Measurements from ENCODE around the gene RHBDL3. TPM values are rescaled to one million over a fixed set of nuclear protein-coding genes. Genes with fewer than 3 reads are reported as not detected.
"Not testable (repeated sequence)": the region's sequence is repeated elsewhere in the genome, so short reads cannot be mapped to it uniquely, and the experiment has no call there.

Gene RHBDL3, protein sequence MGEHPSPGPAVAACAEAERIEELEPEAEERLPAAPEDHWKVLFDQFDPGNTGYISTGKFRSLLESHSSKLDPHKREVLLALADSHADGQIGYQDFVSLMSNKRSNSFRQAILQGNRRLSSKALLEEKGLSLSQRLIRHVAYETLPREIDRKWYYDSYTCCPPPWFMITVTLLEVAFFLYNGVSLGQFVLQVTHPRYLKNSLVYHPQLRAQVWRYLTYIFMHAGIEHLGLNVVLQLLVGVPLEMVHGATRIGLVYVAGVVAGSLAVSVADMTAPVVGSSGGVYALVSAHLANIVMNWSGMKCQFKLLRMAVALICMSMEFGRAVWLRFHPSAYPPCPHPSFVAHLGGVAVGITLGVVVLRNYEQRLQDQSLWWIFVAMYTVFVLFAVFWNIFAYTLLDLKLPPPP
- polyA plus RNA-seq (2014; cell fraction: cytosol; rRNA removed) = 1.3 and 2.5 TPM in 2 replicates
- 1.6 and 2.1 TPM in 2 replicates for polyA plus RNA-seq (2014; cell fraction: nucleus; rRNA removed)

DNA sequence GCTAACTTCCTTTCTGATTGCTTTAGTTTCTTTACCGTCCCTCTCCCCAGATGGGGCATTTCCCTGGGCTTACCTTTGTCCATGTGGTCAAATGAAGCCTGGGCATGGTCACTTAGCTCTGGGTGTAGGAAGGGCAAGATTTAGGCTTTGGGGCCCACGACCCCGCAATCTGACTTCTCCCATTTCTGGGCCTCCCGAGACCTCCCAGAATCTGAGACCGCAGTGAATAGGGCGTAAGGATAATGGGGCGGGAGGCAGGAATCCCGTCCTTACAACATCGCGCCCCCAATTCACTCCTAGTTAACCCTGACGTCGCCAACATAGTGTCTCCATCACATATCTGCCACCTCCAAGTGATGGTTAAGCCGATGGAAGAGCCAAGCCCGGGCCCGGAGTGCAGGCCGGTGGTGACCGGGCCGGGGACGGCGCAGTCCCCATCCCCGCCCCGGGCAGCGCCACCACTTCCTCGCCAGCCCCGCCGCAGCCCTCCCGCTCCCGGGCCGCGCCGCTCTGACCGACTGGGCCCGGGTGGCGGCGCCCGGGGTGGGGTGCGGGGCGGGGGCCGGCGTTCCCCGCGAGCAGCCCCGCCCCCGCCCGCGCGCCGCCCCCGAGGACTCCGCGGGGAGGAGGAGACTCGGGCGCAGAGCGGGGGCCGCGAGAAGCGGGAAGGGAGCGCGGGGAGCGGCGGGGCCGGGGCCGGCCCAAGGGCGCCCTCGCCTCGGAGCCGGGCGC, at the start of gene RHBDL3:
Gene RHBDL3, plus strand, starts transcription at position 641 of the 732 bp plus-strand sequence. CDS start 358 bp downstream, outside the sequence.
- no peak for DNase-seq (ENCODE audit: low spot score)

DNA sequence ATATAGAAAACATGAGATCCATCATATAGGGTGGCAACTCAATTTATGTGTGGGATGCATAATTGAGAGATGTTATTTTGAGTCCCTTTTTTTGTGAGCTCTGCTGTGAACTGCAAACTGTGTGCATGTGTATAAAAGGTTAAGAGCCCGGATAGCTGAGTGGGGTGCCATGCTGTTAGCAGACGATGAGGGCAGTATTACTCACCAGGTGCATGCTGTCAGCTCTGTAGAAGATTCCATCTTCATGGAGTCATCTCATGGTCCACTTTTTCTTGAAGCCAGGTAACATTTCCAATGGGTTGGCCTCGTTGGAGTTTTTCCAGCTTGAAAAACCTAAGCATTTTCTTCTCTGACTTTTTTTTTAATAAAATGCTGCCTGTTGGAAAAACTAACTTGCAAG, 43.0 kb upstream of the RHBDL3 start:
- DNase-seq (ENCODE audit: low spot score) = no peak

DNA sequence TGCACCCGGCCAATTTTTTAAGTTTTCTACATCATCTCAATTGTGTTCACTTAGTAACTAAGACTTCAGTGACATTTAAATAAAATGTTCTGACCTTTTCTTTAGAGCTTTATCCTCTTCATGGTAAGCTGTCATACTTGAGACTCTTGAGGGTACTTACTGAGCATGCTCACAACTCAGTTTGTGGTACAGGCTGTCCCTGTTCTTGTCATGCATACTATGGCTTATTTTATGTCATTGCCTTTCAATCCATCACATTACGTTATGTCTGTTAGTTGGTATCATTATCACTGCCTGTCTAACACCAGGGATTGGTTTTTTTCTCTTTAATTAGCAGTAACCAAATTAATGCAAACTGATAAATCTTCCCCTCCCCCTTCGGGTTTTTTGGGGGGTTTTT, 41.9 kb upstream of the RHBDL3 start:
- no peak for DNase-seq (ENCODE audit: low spot score)

DNA sequence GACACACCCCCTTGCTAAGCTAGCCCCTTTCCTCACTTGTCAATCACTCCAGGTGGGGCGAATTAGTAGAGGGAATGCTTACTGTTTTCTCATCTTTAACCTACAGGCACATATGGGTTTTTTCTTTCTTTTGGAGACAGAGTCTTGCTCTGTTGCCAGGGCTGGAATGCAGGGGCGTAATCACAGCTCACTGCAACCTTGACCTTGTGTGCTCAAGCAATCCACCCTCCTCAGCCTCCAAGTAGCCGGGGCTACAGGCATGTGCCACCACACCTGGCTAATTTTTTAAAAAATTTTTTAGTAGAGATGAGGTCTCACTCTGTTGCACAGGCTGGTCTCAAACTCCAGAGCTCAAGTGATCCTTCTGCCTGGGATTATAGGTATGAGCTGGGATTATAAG, 38.7 kb upstream of the RHBDL3 start:
- no peak for DNase-seq (ENCODE audit: low spot score)

DNA sequence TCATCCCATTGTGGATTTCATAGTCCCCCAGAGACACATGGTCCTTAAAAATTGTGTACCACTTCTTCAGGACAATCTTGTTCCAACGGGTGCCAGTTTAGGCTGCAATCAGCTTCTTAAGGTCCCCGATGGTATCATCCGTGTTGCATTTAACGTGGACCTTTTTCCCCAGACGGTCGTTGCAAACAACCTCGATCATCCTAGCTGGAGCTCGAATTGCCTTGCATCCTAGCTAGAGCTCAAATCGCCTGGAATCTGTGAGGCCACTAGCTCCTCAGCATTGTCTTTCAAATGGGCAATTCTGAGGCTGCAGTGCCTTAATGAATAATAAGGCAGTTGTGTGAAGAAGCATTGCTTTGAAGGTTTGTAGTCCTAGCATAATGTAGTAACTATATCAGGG, 37.7 kb upstream of the RHBDL3 start:
- no peak for DNase-seq (ENCODE audit: low spot score)

DNA sequence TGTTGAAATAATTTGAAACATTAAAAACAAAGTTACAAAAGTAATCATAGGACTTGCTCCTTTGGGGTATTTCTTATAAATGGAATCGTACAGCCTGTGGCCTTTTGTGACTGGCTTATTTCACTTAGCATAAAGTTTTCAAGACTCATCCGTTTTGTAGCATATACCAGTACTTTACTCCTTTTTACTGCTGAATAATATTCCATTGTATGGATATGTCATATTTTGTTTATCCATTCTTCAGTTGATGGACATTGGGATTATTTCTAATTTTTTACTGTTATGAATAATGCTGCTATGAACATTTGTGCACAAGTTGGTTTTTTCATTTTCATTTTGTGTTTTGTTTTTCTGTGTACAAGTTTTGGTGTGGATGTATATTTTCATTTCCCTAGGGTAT, 30.0 kb upstream of the RHBDL3 start:
- DNase-seq (ENCODE audit: low spot score) = no peak

DNA sequence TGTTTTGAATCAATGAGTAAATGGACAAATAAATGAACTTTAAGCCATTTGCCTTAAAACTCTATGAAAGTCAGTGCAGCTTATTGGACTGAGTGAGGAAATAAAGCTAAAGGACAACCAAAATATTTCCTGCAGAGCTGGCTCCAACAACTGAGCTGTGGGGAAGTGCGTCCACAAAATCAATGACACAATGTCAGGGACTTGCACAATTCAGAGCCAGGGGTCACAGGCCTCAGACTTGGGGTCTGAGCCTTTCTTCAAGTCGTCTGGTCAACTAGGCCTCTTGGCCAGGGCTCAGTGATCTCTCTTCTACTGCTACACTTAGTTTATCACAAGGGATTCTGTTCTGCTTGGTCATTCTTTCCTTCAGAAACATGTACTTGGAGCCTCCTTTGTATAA, 26.2 kb upstream of the RHBDL3 start:
- DNase-seq (ENCODE audit: low spot score) = no peak

DNA sequence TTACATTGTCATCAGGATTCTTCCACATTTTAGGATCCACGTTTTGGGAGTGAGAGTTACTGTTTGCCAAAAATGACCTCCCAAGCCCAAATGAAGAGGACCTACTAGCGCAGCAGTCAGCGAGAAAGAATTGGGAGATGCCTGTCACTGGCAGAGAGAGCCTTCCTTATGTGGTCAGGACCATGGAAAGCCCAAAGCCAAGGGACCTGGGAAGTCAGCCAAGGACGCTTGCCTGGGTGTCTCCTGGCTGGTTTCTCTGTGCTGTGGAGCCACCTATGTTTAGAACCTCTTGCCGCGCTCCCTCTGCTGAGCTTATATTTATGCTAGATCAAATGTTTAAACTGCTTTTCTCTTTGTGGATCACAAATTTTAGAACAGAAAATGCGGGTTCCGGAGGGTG, 24.9 kb upstream of the RHBDL3 start:
- DNase-seq (ENCODE audit: low spot score) = no peak

DNA sequence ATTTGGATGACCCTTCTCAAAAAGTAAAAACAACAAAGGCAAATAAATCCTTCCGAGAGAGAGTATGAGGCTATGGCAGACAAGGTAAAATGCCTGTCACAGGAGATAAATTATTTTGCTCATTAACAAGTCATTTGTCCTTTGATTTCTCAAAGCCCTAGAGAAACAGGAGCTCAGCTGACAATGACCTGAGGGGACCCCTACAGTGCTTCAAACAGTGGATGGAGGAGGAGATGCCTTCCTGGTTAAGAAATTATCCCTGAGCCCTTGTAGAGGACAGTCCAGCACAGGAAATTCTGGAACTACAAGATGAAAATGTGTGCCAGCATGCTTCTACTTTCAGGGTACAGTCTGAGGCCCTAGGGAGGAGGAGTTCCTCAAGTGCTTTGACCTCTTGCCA, 24.0 kb upstream of the RHBDL3 start:
- DNase-seq (ENCODE audit: low spot score) = no peak

DNA sequence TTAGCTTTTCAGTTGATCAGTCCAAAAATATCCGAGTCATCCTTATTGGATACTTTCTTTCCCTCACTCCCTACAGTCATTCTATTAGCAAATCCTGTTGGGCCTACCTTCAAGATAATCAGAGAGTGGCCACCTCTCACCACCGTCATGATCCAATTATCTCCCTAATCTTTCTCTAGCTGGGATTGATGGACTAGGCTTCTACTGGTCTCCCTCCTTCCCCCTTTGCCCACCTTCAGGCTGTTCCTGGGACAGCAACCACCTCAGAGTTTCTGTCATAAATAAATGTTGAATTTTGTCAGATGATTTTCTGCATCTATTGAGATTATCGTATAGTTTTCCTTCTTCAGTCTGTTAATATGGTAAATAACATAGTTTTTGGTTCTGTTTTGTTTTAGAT, 16.2 kb upstream of the RHBDL3 start:
- DNase-seq (ENCODE audit: low spot score) = no peak

DNA sequence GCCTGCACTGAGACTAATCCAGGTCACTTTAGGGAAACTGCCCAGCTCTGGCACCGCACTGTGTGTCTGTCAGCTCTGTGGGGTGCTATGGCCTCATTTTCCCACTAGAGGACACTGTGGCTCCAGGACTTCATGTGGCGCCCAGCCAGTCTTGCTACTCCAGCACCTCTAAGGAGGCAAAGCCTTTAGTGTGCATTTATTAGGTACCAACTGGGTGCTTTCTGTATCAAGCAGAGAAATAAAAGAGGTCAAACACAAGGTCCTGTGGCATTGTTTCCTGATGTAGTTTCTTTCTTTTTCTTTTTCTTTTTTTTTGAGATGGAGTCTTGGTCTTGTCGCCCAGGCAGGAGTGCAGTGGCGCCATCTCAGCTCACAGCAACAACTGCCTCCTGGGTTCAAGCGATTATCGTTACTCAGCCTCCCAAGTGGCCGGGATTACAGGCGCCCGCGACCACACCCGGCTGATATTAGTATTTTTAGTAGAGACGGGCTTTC, 12.5 kb upstream of the RHBDL3 start:
- peak; percentile 83 for DNase-seq (ENCODE audit: low spot score)

DNA sequence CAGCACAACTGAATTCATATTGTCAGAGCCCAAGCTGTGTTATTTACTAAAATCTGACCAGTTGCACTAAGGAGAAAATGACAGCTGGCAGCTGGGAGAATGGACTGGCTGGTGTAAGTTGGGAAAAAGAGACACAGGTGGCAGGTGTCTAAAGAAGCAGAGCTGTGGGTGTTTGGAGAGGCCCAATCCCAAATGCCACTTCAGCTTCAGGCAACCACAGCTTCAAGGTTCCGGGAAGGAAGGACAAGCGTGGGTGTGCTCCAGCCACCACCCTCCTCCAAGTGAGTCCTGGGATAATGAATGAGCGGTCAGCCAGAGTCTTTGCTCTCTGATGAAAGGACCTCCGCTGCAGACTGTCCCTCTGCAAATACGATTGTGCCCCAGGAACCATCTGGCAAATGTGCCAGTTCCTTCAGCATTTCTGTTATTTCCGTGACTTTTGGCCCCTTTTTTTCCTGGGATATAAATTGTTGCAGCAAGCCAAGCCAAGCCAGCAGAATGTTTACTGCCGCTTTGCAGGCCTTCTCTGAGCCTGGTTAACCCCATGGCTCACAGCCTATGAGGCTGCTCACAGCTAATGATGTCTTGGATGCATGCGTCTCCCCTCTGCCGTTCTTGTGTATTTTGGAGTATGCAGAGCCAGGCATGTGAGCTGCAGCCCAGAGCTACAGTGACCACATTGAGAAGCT, 9.5 kb upstream of the RHBDL3 start:
- no peak for DNase-seq (ENCODE audit: low spot score)

DNA sequence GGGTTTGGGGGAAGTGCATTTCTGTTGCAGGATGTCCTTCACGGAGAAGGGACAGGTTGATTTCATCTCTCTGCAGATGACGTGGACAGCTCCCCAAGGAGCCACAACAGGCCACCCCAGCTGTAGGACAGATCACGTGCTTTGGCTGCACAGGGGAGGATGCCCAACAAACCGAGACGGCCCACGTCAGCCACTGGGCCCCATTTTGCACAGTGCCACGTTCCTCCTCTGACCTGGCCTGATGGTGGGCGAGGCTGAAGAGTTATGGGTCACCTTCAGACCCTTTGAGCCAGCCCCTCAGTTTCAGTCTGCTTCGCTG, 9.0 kb upstream of the RHBDL3 start:
- DNase-seq (ENCODE audit: low spot score) = no peak

DNA sequence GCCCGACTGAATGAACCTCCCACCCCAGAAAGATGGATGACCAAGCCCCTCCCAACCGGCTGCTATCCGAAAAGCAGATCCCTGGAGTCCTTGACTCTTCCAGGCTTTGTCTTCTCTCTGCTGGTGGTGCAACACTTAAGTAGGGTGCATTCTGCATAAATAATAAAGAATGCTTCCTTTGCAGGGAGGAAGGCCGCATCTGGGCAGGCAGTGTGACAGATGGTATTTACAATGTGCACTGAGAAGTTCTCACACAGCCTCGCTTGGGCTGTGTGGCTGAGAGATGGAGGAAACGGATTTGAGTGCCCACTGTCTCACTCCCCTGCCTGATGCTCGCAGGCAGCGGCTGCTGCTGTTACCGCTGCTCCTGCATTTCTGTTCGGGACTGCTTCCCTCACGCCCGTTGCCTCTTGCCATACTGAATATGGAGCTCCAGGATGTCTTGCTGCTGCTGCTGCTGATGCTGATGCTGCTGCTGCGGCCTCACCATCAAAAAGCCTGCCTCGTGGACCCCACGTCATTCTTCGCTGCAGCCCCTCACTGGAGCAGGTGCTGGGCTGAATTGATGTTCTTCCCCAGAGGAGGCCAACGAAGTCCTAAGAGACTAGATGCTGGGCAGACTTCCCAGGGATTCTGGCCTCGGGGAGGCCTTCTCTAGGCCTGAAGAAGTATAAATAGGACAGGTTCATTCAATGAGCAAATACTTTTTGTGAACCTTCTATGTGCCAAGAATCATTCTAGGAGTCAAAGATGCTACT, 7.1 kb upstream of the RHBDL3 start:
- DNase-seq (ENCODE audit: low spot score) = peak; percentile 52

DNA sequence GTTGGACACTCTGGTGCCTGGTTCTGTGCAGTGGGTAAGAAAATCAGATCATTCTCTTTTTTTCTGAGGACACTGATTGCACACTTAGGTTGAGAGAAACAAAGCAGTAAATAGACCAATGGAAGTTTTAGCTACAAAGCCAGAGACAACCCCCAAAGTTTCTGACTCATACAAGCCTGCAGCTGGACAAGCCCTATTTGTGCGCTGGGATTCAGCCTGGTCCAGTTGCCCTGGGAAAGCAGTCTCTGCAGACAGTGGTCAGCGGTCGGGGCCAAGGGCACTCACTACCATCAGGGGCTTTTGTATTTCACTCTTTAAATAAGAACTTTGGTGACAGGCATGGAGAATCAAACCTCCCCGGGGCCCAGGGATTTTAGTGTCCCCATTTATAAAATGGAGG, 6.0 kb upstream of the RHBDL3 start:
- DNase-seq (ENCODE audit: low spot score) = no peak

DNA sequence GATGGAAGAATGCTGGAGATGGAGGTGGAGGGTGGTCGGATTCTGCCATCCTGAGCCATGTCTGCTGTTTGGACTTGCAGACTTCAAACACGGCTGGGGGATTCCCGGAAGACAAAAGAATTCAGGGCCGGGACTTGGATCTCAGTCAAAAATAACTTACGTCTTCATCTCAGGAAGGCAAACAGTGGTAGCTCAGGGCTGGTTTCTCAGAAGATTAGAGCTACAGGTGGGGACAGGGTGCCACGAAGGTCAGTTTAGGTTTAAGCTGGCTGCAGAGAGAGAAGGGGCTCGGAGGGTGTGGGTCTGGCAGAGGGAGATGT, 4.3 kb upstream of the RHBDL3 start:
- no peak for DNase-seq (ENCODE audit: low spot score)

DNA sequence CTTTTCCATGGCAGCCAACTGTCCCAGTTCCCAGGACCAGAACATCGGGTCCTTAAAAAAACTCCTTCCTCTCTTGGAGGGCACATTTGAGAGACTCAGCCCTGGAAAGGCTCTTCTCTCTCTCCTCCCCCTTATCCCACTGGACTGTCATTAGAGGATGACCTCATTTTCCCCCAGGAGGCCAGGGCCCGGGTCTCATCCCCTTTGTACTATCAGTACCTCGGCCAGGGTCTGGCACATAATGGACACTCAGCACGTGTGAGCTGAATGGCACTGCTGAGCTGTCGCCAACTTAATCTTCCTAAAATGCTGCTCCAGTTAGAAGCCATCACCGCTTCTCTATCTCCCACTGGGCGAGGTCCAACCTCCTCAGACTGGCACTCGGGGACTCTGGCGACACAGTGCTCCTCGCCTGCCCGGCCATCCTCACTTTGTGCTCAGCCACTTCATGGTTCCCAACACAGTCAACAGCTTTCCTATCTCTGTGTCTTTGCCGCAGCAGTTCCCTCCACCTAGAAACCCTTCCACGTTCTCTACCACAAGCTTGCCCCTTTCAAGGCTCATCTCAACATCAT, 3.6 kb upstream of the RHBDL3 start:
- DNase-seq (ENCODE audit: low spot score) = no peak

DNA sequence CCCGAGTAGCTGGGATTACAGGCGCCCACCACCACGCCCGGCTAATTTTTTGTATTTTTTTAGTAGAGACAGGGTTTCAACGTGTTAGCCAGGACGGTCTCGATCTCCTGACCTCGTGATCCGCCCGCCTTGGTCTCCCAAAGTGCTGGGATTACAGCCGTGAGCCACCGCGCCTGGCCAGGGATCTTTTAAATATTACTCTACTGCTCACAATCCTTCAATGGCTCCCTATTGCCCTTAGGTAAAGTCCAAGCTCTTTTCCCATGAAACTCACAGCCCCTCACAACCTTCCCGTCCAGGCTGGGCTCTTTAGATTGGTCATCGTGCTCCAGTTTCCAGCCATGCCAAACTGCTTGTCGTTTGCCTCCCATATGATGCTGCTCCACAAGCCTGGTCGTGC, 2.1 kb upstream of the RHBDL3 start:
- DNase-seq (ENCODE audit: low spot score) = not testable (repeated sequence)

DNA sequence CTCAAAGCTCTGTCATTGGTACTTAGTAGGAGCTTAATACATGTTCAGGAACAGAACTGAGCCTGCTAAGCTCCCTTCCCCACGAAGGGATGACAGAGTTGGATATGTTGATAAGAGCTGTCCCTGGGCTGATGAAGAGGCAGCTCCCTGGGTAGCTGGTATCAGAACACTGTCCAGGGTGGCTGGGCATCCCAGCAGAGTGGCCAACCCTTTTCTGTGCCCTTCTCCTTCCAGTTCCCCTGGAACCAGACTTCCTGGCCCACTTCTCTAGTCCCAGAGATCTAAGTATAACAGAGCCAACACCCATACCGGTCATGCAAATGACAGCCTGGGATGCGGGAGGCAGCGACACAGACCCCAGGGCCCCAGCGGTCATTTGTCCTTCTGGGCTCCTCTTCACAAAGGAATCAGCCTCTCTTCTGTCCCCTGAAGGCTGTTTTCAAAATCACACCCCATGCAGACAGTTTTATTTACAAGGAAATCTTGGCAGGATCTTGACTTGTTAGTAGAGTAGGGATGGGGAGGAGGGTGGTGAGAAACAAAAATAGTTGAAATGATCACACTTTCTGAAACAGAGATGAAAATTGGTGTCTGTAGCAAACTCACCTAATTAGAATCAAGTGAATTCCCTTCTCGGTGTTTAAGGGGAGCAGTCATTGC, 1.4 kb upstream of the RHBDL3 start:
- no peak for DNase-seq (ENCODE audit: low spot score)

DNA sequence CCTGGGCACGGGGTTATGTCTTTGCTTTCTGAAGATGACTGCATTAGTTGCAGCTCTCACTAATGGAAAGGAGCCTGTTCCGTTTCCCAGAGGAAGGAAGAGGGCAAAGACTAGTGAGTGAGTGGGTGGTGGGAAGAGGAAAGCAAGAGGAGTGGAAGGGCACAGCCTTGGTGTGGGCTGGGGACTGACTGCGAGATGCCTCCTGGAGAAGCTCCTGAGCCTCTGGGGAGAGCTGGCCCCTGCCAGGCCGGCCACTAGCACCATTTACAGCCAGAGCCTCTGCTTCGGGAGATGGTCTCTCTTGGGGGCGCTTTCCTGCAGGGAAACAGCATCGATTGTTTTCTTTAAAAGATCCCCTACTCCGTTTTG, 825 bp upstream of the RHBDL3 start:
- no peak for DNase-seq (ENCODE audit: low spot score)

DNA sequence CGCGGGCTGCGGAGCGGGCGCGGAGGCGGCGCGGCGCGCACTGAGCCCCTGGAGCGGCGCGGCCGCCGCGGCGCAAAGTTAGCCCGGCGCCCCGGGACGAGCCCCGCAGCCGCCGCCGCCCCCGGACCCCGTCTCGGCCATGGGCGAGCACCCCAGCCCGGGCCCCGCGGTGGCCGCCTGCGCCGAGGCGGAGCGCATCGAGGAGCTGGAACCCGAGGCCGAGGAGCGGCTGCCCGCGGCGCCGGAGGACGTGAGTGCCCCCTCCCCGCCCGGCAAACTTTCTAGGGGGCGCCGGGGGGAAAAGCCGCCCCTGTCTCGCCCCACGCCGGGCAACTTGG, 388 bp downstream of the RHBDL3 start:
- no peak for DNase-seq (ENCODE audit: low spot score)

Measured in SK-N-DZ (cell line).